ENCODE data around the gene RANBP1. TPM values are rescaled to one million over a fixed set of nuclear protein-coding genes. Genes with fewer than 3 reads are reported as not detected.

RANBP1 gene
- total RNA-seq, 1 donor from 2014 or later: 62.6 TPM

GRCh38 chr22:20123366-20124082 is 7.6 kb downstream of the RANBP1 start:
- DNase-seq (ENCODE audit: low spot score): no peak

- DNase-seq (ENCODE audit: low spot score): no peak
Measured at GRCh38 chr22:20124083-20124787, 8.3 kb downstream of the RANBP1 start.

DNA sequence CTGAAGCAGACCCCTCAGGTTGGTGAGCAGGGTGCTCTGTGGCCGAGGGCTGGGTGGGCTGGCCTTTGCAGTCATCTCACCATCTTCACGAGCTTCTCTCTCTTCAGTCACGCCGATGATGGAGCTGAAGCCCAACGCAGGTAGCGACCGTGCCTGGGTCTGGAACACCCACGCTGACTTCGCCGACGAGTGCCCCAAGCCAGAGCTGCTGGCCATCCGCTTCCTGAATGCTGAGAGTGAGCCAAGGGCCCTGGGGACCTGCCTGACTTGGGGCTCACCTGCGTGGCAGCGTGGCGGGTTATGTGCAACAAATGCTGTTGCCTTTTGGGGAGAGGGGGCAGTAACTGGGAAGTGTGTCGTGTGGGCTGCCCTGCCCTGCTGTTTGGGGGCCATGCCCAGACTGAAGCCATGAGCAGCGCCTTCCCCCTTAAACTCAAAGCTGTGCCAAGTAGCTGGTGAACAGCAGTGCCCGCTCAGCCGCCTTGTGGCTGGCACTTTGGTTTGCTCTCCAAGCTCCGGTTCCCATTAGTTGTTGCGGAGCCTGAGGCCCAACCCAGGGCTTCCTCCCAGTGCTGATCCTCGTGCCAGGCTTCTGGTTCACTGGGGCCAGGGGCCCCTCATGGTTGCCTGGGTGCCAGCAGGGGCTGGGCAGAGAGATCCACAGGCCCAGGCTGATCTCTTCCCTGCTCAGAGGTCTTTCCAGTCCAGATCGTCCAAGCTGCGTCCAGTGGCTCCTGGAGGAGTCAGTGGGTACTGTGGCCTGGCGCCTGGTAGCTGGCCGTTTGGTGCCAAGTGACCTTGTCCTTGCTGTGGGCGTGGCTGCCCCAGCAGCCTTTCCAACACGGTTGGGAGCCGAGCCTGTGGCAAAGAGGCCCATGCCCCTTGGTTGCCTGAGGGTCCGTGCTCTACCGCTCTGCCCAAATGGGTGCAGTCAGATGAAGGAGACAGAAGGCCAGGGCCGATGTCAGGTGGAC is 9.6 kb downstream of the RANBP1 start:
- DNase-seq (ENCODE audit: low spot score): no peak

- DNase-seq (ENCODE audit: low spot score): no peak
Measured at GRCh38 chr22:20126284-20127029, 10.6 kb downstream of the RANBP1 start.

DNA sequence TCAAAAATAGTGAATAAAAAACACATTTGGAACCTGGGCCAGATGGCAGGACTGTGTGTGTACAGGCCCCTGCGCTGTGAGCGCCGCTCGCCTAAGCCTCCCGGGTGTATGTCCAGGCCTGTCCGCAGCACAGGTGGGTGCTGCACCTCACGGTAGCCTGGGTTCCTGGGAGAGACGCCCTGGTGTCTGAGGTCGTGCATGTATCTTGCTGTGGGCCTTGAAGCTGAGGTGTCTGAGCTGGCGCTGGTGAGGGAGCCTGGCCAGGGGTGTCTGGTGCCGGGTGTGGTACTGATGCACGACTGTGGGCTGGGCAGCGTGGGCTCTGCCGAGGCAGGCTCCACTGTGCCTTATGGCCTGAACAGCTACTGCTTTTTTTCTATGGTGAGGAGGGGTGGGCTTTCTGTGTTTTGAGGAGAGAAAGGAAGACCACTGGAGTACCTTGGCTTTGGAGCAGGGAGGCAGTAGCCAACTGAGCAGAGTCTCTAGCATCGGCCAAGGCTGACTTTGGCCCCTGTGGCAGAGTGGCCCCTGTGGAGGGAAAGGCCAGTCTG is 11.5 kb downstream of the RANBP1 start:
- no peak for DNase-seq (ENCODE audit: low spot score)

- no peak for DNase-seq (ENCODE audit: low spot score)
Measured at GRCh38 chr22:20127869-20128618, 12.1 kb downstream of the RANBP1 start.

- no peak for DNase-seq (ENCODE audit: low spot score)
Measured at GRCh38 chr22:20128619-20128901, 12.7 kb downstream of the RANBP1 start.

DNA sequence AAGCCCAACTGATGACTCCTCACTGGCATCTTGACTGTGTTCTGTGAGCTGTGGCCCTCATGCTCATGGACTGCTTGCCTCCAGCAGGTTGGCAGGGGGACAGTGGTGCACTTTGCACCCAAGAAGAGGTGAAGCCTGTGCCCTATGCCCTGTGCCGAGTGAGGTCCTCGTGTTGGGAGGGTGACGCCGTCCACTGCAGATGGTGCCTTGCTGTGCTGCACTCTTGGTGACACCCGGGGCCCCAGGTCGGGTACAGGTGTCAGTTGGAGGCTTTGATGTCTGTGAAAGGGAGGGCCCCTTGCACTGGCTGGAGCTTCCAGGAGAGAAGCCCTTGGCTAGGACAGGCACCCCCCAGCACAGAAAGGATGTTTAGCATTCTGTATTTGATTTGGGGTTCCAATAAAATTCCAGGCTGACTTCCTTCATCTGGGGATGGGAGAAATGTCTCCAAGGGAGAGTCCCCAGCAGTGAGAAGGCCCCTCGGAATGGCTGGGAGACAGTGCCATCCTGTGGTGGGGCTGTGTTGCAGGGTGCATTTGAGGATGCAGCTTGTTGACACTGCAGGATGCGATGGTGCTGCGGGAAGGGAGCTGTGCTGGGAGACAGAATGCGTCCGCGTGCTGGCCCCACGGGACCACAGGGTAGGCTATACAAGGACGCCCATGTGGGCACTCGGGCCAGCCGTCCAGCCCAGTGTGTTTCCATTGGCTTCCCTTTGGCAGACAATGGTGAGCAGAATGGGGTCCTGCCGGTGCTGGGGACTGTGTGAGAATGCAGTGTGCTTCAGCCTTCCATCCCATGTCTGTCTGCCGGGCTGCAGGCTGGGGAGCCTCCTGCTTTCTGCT is 13.2 kb downstream of the RANBP1 start:
- DNase-seq (ENCODE audit: low spot score): no peak

GRCh38 chr22:20129747-20130014 is 13.8 kb downstream of the RANBP1 start:
- DNase-seq (ENCODE audit: low spot score): no peak

GRCh38 chr22:20130319-20130718 is 14.4 kb downstream of the RANBP1 start:
- no peak for DNase-seq (ENCODE audit: low spot score)

DNA sequence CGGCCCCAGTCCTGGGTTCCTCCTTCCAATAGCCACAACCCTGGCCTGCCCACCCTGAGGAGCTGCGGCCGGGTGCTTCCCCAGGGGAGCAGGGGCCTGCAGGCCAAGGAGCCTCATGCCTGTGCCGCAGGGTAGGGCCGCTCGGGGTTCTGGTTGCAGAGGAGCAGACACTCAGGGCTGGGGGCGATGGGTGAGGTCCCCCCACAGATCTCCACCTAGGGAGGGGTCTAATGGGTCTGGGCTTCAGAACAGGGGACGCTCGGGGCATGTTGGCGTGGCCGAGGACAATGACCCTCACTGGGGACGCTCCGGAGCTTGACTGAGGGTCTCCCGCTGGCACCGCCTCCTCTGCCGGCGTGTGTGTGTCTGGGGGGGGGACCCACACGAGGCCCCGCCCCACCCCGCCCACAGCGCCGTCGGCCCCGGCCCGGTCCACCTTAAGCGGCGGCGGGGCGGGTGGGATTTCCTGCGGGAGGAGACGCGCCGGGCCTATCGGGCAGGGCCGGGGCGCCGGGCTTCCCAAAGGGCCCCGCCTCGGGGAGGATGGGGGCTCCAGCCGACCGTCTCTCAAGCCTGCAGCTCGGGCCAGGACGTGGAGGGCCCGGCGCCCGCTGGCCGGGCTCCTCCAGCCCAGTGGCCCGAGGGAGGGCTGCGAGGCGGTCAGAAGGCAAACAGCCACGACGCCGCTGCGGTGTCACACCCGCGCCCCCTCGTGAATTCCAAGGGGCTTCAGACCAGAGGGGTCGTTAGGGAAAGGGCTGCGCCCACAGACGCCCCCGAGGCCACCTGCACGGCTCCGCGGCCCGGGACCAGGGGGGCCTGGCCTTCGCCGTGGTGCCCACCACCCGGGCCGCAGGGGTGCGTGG is 15.1 kb downstream of the RANBP1 start:
- DNase-seq (ENCODE audit: low spot score): peak; percentile 72

DNA sequence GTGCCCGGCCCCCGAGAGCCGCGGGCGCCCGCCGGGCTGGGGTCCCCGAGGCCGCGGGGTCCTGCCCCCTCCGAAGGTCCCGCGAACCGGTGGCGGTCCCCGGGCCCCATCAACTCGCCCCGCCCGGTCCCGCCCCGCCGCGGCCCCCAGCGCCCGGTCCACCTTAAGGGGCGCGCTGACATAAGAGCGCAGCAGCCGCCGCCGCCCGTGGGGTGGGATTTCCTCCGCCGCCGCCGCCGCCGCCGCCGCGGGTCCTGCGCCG is 15.6 kb downstream of the RANBP1 start, which contains the start of gene ZDHHC8:
Gene ZDHHC8 (plus strand): TSS at position 208 of the 262 bp plus-strand sequence. CDS start 144 bp downstream, outside the sequence.
- DNase-seq (ENCODE audit: low spot score): no peak

- DNase-seq (ENCODE audit: low spot score): no peak
Measured at GRCh38 chr22:20131859-20132685, 16.2 kb downstream of the RANBP1 start.

GRCh38 chr22:20132686-20133246 is 16.9 kb downstream of the RANBP1 start:
- no peak for DNase-seq (ENCODE audit: low spot score)

DNA sequence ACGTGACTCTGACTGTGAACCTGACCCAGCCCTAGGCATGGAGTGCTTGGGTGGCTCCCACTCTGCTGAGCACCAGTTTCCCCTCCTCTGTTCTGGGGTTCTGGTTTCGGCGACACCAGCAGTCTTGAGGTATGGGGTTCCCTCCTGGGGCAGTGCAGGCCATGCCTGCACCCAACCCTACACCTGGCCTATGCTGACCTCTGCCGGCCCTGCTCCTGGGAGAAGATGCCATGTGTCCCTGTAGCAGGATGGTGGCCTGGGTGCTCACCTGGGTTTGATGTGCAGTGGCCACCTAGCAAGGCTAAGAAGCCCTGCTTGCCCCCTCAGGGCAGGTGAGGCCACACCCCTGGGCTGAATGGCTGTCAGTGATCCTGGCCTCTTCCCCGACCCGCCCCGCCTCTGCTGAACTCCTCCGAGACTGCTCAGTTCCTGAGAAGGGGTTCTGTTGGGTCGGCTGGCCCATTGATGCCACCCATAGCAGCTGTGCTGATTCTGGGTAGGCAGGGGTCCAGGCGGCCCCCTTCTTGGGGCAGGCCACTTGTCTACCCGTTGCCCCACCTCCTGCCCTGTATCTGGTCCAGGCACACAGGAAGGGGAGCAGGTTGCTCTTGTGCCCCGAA is 18.1 kb downstream of the RANBP1 start:
- no peak for DNase-seq (ENCODE audit: low spot score)

- DNase-seq (ENCODE audit: low spot score): no peak
Measured at GRCh38 chr22:20135265-20135664, 19.4 kb downstream of the RANBP1 start.

DNA sequence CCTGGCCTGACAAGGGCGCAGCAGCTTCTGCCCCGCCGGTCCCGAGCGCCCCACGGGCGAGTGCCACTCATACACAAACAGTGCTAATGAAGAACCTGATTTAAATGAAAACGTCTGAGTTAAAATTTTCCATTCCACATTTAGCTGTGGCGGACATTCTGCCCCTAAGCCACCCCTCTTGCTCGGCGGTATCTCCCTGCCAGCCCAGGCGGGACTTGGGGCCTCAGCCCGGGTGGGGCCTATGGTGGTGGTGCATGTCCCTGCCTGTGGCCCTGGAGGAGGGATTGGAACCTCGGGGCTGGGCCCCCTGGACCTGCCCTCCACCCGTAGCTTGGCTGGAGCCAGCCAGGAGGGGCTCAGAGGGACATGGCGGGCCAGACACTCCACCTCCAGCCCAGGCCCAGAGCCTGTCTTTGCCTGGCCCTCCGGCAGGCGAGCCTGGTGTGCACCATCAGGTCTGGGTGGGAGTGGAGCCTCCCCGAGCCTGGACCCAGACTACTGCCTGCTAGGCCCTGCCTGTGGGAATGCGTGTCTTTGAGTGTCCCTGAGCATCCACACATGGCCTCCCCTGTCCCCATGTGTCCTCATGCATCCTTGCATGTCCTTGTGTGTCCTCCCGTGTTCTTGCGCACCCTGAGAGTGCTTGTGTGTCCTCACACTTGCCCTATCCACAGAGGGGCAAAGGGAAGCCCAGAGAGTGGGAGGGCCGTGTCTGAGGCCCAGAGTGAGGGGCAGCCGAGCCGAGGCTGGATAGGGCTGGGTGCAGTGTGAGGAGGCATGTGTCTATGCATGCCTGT is 20.1 kb downstream of the RANBP1 start:
- no peak for DNase-seq (ENCODE audit: low spot score)

Measured in mucosa of gallbladder (tissue), 1 donor.